Endothelial cell of umbilical vein (primary cell): ENCODE data around the gene RPH3AL. TPM values are rescaled to one million over a fixed set of nuclear protein-coding genes. Genes with fewer than 3 reads are reported as not detected.
"Not testable (repeated sequence)": the region's sequence is repeated elsewhere in the genome, so short reads cannot be mapped to it uniquely, and the experiment has no call there.

Experiments used
- BruUV-seq: library from RNA; stranded (reverse); fragments of 400-500 nt; replicated peaks from 2 replicates; lab custom pipeline; 2021; lab: Mats Ljungman, UMichigan
- CTCF ChIA-PET: fragments of 300-600, 350-600 bp; sonication (Branson Sonifier 250); formaldehyde crosslinking; loops from one replicate; lab custom pipeline; 2021; ENCODE audit warnings: antibody characterized with exemption, inconsistent platforms; lab: Charles Lee
- POLR2A ChIA-PET: fragments of 300-600, 350-600 bp; sonication (Branson Sonifier 250); formaldehyde crosslinking; loops from one replicate; lab custom pipeline; 2021; ENCODE audit warnings: antibody characterized with exemption, inconsistent platforms; lab: Charles Lee
- DNase-seq: peaks from one replicate; pipeline ENCODE4 v3.0.0-alpha.2; 2011; ENCODE audit warnings: low read depth, low spot score
- FAIRE-seq: peaks from 2 replicates; lab custom pipeline; 2011; peaks lifted over from hg19 to GRCh38; lab: Jason Lieb, UNC
- H2AFZ ChIP-seq: 2 replicates; pipeline ENCODE4 v1.6.0; 2012; ENCODE audit warnings: low read depth, low read length, control low read depth, inconsistent platforms
- H3K27ac ChIP-seq: 2 replicates; pipeline ENCODE4 v1.5.1; 2011; ENCODE audit warnings: low read depth, mild to moderate bottlenecking, control low read depth, low read length, moderate library complexity; ENCODE audit not compliant: insufficient read depth
- H3K27me3 ChIP-seq, 2 experiments: 2 replicates each; pipeline versions ENCODE4 v1.6.0 to v1.6.1; 2011; ENCODE audit warnings: low read length in 2 of 2, mixed read lengths in 1 of 2; ENCODE audit not compliant: control insufficient read depth in 2 of 2, insufficient read depth in 2 of 2
- H3K36me3 ChIP-seq, 2 experiments: 2 replicates in 1 of 2; 3 replicates in 1 of 2; pipeline ENCODE4 v1.5.1; 2011; ENCODE audit warnings: low read length in 2 of 2, mild to moderate bottlenecking in 1 of 2, moderate library complexity in 1 of 2; ENCODE audit not compliant: control insufficient read depth in 2 of 2, insufficient read depth in 2 of 2; ENCODE audit errors: extremely low read depth in 1 of 2
- H3K4me1 ChIP-seq: 3 replicates; pipeline ENCODE4 v1.5.1; 2011; ENCODE audit warnings: mild to moderate bottlenecking, low read length; ENCODE audit not compliant: control insufficient read depth, insufficient read depth; ENCODE audit errors: extremely low read depth
- H3K4me2 ChIP-seq: 2 replicates; pipeline ENCODE4 v1.6.1; 2011; ENCODE audit warnings: low read length, control low read depth, mixed read lengths; ENCODE audit not compliant: insufficient read depth
- H3K4me3 ChIP-seq, 3 experiments: fragments of 200-600 bp in 1 of 3; sonication (generic), shearing (Covaris generic) in 1 of 3; replicated peaks in 1 of 3; 2 replicates each; pipeline ENCODE4 v1.5.1; 2011 to 2016; ENCODE audit warnings: control low read depth in 3 of 3, low read length in 3 of 3, mild to moderate bottlenecking in 2 of 3, inconsistent platforms in 1 of 3, low read depth in 1 of 3, moderate library complexity in 1 of 3; ENCODE audit not compliant: insufficient read depth in 1 of 3
- H3K79me2 ChIP-seq: 2 replicates; pipeline ENCODE4 v1.6.0; 2012; ENCODE audit warnings: low read length, inconsistent platforms; ENCODE audit not compliant: control insufficient read depth, insufficient read depth
- H3K9ac ChIP-seq: replicated peaks from 2 replicates; pipeline ENCODE3; 2011; ENCODE audit warnings: low read length, control low read depth; ENCODE audit not compliant: insufficient read depth; ENCODE audit errors: extremely low read depth
- H3K9me1 ChIP-seq: replicated peaks from 3 replicates; pipeline ENCODE4 v1.6.0; 2011; ENCODE audit warnings: mild to moderate bottlenecking, low read length; ENCODE audit not compliant: control insufficient read depth, insufficient read depth; ENCODE audit errors: extremely low read depth
- H3K9me3 ChIP-seq: replicated peaks from 2 replicates; pipeline ENCODE4 v1.5.1; 2012; ENCODE audit warnings: low read length, inconsistent platforms; ENCODE audit not compliant: control insufficient read depth, insufficient read depth
- H4K20me1 ChIP-seq: replicated peaks from 2 replicates; pipeline ENCODE3; 2011; ENCODE audit warnings: mild to moderate bottlenecking, low read length; ENCODE audit not compliant: control insufficient read depth, insufficient read depth; ENCODE audit errors: extremely low read depth
- EZH2 ChIP-seq: IDR thresholded peaks from 2 replicates; pipeline ENCODE4 v1.6.1; 2012; ENCODE audit warnings: borderline replicate concordance, low read depth, mild to moderate bottlenecking, moderate library complexity, low read length, inconsistent platforms; ENCODE audit not compliant: severe bottlenecking
- JUN ChIP-seq: IDR thresholded peaks from 2 replicates; pipeline ENCODE4 v1.6.1; 2011; ENCODE audit warnings: borderline replicate concordance, low read depth; ENCODE audit not compliant: insufficient read length, insufficient read depth
- MAX ChIP-seq: IDR thresholded peaks from 2 replicates; pipeline ENCODE4 v1.6.1; 2011; ENCODE audit not compliant: insufficient read depth, insufficient read length
- MYC ChIP-seq: IDR thresholded peaks from one replicate; pipeline ENCODE4 v1.6.1; 2011; ENCODE audit warnings: mild to moderate bottlenecking, low read depth, low read length
- POLR2A ChIP-seq: IDR thresholded peaks from 2 replicates; pipeline ENCODE4 v1.6.1; 2012; ENCODE audit warnings: low read depth, mild to moderate bottlenecking, control low read depth, low read length
- POLR2AphosphoS5 ChIP-seq: IDR thresholded peaks from 2 replicates; pipeline ENCODE4 v1.6.1; 2012; ENCODE audit warnings: low read depth, mild to moderate bottlenecking, control low read depth, low read length, moderate library complexity; ENCODE audit not compliant: insufficient read depth
- dilution Hi-C: fragments of 300-500 bp; cut with MboI; formaldehyde crosslinking; loops from one replicate; pipeline ENCODE4 v1.15.0; 2019; ENCODE audit warnings: low sequenced_read_pairs; ENCODE audit not compliant: extremely low pct_ligation_motif_present
- intact Hi-C: fragments of 100-400 bp; cut with micrococcal nuclease; formaldehyde crosslinking; loops from one replicate; pipeline ENCODE4 v1.10.0; 2022
- polyA plus RNA-seq, 4 experiments: library from polyadenylated mRNA; depleted of rRNA in 3 of 4; stranded (reverse) in 3 of 4; unstranded in 1 of 4; fragments of >200 nt; gene quantifications; 2 replicates each; pipeline versions ENCODE4 v1.2.1 to v1.2.3, GENCODE V29; 2011 to 2012; ENCODE audit warnings: missing spikeins in 1 of 4
- total RNA-seq: library from RNA; stranded (reverse); gene quantifications from 2 replicates; pipeline ENCODE4 v1.2.3, GENCODE V29; 2021

The RPH3AL gene
- total and polyA plus RNA-seq, 2 donors (not counting 3 experiments of a cell fraction or from before 2014, with no cell fraction given) = 4.1 to 7.0 TPM

- DNase-seq (no peak), FAIRE-seq (no peak)
- dilution Hi-C loops (no loop called here), intact Hi-C loops (no loop called here)
- Histone ChIP-seq H3K27ac (no peak overlapping the region), H3K4me2 (no peak overlapping the region), H3K4me3 (no peak overlapping the region), H3K9ac (no peak overlapping the region), H2AFZ (no peak overlapping the region), H3K9me3 (no peaks in the 10 kb centered on the region), H3K9me1 (no peaks in the 10 kb centered on the region), H3K79me2 (no peaks in the 10 kb centered on the region), H3K4me1 (no peaks in the 10 kb centered on the region), H3K36me3 (no peaks in the 10 kb centered on the region), H4K20me1 (no peaks in the 10 kb centered on the region), H3K27me3 (no peaks in the 10 kb centered on the region)
- CTCF ChIA-PET = no interaction called here
- TF ChIP-seq MYC (no peak), MAX (no peak), POLR2A (no peak), EZH2 (no peak)
- POLR2A ChIA-PET = no interaction called here
- BruUV-seq = no TSS peak
Measured at GRCh38 chr17:207775-208174, 144.8 kb downstream of the RPH3AL start.

GRCh38 chr17:206941-207560 is 145.6 kb downstream of the RPH3AL start:
- no peak overlapping the region for H3K9ac ChIP-seq
- H3K79me2 ChIP-seq = no peaks in the 10 kb centered on the region
- no peak overlapping the region for H3K27ac ChIP-seq
- intact Hi-C loops = no loop called here
- dilution Hi-C loops = no loop called here
- no peaks in the 10 kb centered on the region for H4K20me1 ChIP-seq
- H2AFZ ChIP-seq = no peak overlapping the region
- H3K4me1 ChIP-seq = no peaks in the 10 kb centered on the region
- FAIRE-seq = no peak
- H3K27me3 ChIP-seq = no peaks in the 10 kb centered on the region
- no peak overlapping the region for H3K4me3 ChIP-seq
- BruUV-seq = no TSS peak
- ChIA-PET POLR2A (no interaction called here), CTCF (no interaction called here)
- TF ChIP-seq JUN (no peak), EZH2 (no peak), POLR2AphosphoS5 (no peak)
- H3K4me2 ChIP-seq = no peak overlapping the region
- no peaks in the 10 kb centered on the region for H3K9me3 ChIP-seq
- no peaks in the 10 kb centered on the region for H3K9me1 ChIP-seq
- H3K36me3 ChIP-seq = no peaks in the 10 kb centered on the region
- DNase-seq = no peak

- H3K9me3 ChIP-seq, H3K9ac ChIP-seq, H3K27me3 ChIP-seq, intact Hi-C loops, H3K4me1 ChIP-seq, POLR2A ChIA-PET, H3K36me3 ChIP-seq, FAIRE-seq, CTCF ChIA-PET, DNase-seq, H3K27ac ChIP-seq, BruUV-seq, H3K9me1 ChIP-seq, H3K79me2 ChIP-seq, H3K4me2 ChIP-seq, H3K4me3 ChIP-seq, H2AFZ ChIP-seq, H4K20me1 ChIP-seq, dilution Hi-C loops: not testable (repeated sequence)
Measured at GRCh38 chr17:206484-206883, 146.1 kb downstream of the RPH3AL start.
